WTC11 (cell line): ENCODE measurements around the gene RPL34. TPM values are rescaled to one million over a fixed set of nuclear protein-coding genes. Genes with fewer than 3 reads are reported as not detected.

Experiments used
- ATAC-seq: fragments of 200-7000 bp; cut with Tn5 transposase; 2 replicates; pipeline ENCODE4 v1.10.0; 2021; ENCODE audit warnings: mild to moderate bottlenecking, moderate library complexity
- CTCF ChIA-PET: fragments of 300-600 bp; sonication (Branson Sonifier 250); formaldehyde crosslinking; loops from one replicate; lab custom pipeline; 2021; ENCODE audit warnings: antibody characterized with exemption; lab: Charles Lee
- POLR2A ChIA-PET: fragments of 350-600 bp; sonication (Branson Sonifier 250); formaldehyde crosslinking; loops from one replicate; lab custom pipeline; 2021; ENCODE audit warnings: antibody characterized with exemption; lab: Charles Lee
- DNase-seq: peaks from one replicate; pipeline ENCODE4 v3.0.0; 2021; ENCODE audit warnings: low spot score
- H3K27ac Mint-ChIP-seq: 2 replicates; pipeline ENCODE4 v1.8.0; 2021; ENCODE audit warnings: mixed read lengths
- H3K27me3 Mint-ChIP-seq: 2 replicates; pipeline ENCODE4 v1.8.0; 2021; ENCODE audit warnings: low read depth, mild to moderate bottlenecking, moderate library complexity, mixed read lengths
- H3K36me3 Mint-ChIP-seq: 2 replicates; pipeline ENCODE4 v1.8.0; 2021; ENCODE audit warnings: mixed read lengths
- H3K4me1 Mint-ChIP-seq: 2 replicates; pipeline ENCODE4 v1.8.0; 2022; ENCODE audit warnings: mixed read lengths
- H3K4me3 Mint-ChIP-seq: 2 replicates; pipeline ENCODE4 v1.8.0; 2021; ENCODE audit warnings: mild to moderate bottlenecking, moderate library complexity, mixed read lengths
- H3K9me3 Mint-ChIP-seq: 2 replicates; pipeline ENCODE4 v1.8.0; 2021; ENCODE audit warnings: mixed read lengths
- OVOL2 ChIP-seq: fragments of 250-450 bp; sonication (Bioruptor Pico); IDR thresholded peaks from 2 replicates; pipeline ENCODE4 v1.9.0; 2021; ENCODE audit warnings: mild to moderate bottlenecking, borderline replicate concordance
- total RNA-seq: library from RNA; stranded (reverse); gene quantifications from 3 replicates; pipeline ENCODE4 v1.2.3, GENCODE V29; 2021

The RPL34 gene
- total RNA-seq, 1 experiment from 2014 or later: 1,253 TPM

GRCh38 chr4:108674356-108674977, 54.1 kb downstream of the RPL34 start:
- Mint-ChIP-seq H3K4me3 (no peak overlapping the region), H3K27ac (no peak overlapping the region), H3K27me3 (no peaks in the 10 kb centered on the region), H3K4me1 (no peaks in the 10 kb centered on the region), H3K36me3 (peaks cover 10% of the 10 kb centered on the region), H3K9me3 (peaks cover 4% of the 10 kb centered on the region; the same call in 1 of the 2 replicates)
- ChIA-PET POLR2A (no interaction called here), CTCF (interaction anchor here (1.1 kb wide), 1 partner anchor 619 kb away, joined by 4 read pairs; no protein-coding TSS in a partner anchor)
- no peak for ATAC-seq
- TF ChIP-seq OVOL2: no peak
- no peak for DNase-seq

Other genes starting within 250 kb of the RPL34 start
- 123 to 132 TPM (median 125 TPM) in 3 replicates for gene OSTC, start 30.0 kb downstream of the RPL34 start, total RNA-seq
- gene ETNPPL, start 142.5 kb downstream of the RPL34 start, total RNA-seq: 0.66 to 2.0 TPM (median 1.5 TPM) in 3 replicates